Body of pancreas (tissue), 4 donors: ENCODE results near the gene ALOX12. TPM values are rescaled to one million over a fixed set of nuclear protein-coding genes. Genes with fewer than 3 reads are reported as not detected.

Experiments
- ATAC-seq: fragments of 150-250 bp; one replicate; pipeline ENCODE4 v1.9.1; 2016
- DNase-seq, 4 donors: peaks; one replicate each; pipeline ENCODE4 v3.0.0-alpha.2; 2019
- H3K27ac ChIP-seq, 4 donors: fragments of 200-600 bp; sonication (generic); 1 replicate in 3 of 4; 2 replicates in 1 of 4; pipeline versions ENCODE4 v1.5.1 to v1.6.1; 2016 to 2019; ENCODE audit warnings: mild to moderate bottlenecking in 1 of 4, mixed read lengths in 1 of 4, moderate library complexity in 1 of 4
- H3K27me3 ChIP-seq, 2 donors: fragments of 200-600 bp; sonication (generic); one replicate each; pipeline ENCODE4 v1.6.0; 2016; ENCODE audit warnings: mild to moderate bottlenecking in 1 of 2
- H3K36me3 ChIP-seq, 2 donors: fragments of 200-600 bp; sonication (generic); replicated peaks in 1 of 2; 2 replicates each; pipeline ENCODE4 v1.5.1; 2016; ENCODE audit warnings: low read depth in 2 of 2; ENCODE audit not compliant: insufficient read depth in 1 of 2
- H3K4me1 ChIP-seq: fragments of 200-600 bp; sonication (generic); one replicate; pipeline ENCODE4 v1.6.0; 2016
- H3K4me3 ChIP-seq, 2 donors: fragments of 200-600 bp; sonication (generic); 1 replicate in 1 of 2; 2 replicates in 1 of 2; pipeline ENCODE4 v1.5.1; 2016 to 2019
- H3K9me3 ChIP-seq, 3 donors: fragments of 200-600 bp; sonication (generic); 1 replicate in 2 of 3; 2 replicates in 1 of 3; pipeline ENCODE4 v1.5.1; 2016
- POLR2A ChIP-seq, 3 donors: fragments of 450-650 bp; IDR thresholded peaks; one replicate each; pipeline ENCODE4 v1.6.1; 2016; ENCODE audit warnings: antibody characterized with exemption in 3 of 3, mild to moderate bottlenecking in 2 of 3
- WGBS, 2 donors: methylation state at CpG; one replicate each; pipeline ENCODE4 v1.1.5; 2017; 5-methylcytosine and 5-hydroxymethylcytosine counted together
- intact Hi-C: fragments of 100-400 bp; cut with DNase I; formaldehyde crosslinking; loops from one replicate; pipeline ENCODE4 v1.15.1; 2023
- total RNA-seq, 2 donors: library from RNA; depleted of rRNA; stranded (reverse); fragments of >200 nt; gene quantifications; one replicate each; pipeline ENCODE4 v1.1.0, GENCODE V29; 2016
- TF ChIP-seq, protein P1 (sequence below), 7 experiments: fragments of 450-650 bp in 4 of 7; fragments of 200-600 bp in 3 of 7; sonication (generic) in 3 of 7; IDR thresholded peaks; one replicate each; pipeline ENCODE4 v1.5.1; 2016 to 2019; ENCODE audit warnings: antibody characterized with exemption in 7 of 7

Gene ALOX12
- total RNA-seq, 2 donors from 2014 or later, result not detected

DNA sequence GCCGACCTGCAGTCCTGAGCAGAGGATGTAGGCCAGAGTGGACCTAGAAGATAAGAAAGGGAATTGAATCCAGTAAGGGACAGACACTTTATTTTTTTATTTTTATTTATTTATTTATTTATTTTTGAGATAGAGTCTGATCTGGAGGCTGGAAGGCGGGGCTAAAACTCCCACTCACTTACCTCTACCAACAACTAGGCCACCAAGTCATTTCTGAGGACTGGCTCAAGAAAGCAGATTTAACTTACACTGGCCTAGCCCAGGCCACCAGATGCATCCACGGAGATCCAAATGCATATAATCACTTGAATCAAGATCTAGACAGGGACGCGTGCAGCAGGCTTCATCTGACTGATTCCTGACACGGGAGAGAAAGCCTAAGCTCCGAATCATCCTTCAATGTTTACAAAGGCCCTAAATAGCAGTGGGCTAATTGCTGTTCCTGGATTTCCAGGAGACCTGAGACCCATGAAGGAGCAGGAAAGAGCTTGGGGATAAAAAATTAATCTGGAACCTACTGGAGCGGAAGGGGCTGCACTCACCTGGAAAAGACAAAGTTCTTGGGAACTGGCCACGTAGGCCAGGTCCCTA is 1.1 kb upstream of the ALOX12 start:
- Histone ChIP-seq H3K27me3 (no peaks in the 10 kb centered on the region), H3K36me3 (peaks cover 0 to 8% of the 10 kb centered on the region in 2 donors), H3K9me3 (no peaks in the 10 kb centered on the region), H3K27ac (no peak overlapping the region), H3K4me3 (no peak overlapping the region), H3K4me1 (peaks cover 11% of the 10 kb centered on the region)
- ATAC-seq (no peak), DNase-seq (no peak)
- TF ChIP-seq POLR2A (IDR thresholded peaks at IDR 0.05), result no peak
- TF ChIP-seq, protein P1, sequence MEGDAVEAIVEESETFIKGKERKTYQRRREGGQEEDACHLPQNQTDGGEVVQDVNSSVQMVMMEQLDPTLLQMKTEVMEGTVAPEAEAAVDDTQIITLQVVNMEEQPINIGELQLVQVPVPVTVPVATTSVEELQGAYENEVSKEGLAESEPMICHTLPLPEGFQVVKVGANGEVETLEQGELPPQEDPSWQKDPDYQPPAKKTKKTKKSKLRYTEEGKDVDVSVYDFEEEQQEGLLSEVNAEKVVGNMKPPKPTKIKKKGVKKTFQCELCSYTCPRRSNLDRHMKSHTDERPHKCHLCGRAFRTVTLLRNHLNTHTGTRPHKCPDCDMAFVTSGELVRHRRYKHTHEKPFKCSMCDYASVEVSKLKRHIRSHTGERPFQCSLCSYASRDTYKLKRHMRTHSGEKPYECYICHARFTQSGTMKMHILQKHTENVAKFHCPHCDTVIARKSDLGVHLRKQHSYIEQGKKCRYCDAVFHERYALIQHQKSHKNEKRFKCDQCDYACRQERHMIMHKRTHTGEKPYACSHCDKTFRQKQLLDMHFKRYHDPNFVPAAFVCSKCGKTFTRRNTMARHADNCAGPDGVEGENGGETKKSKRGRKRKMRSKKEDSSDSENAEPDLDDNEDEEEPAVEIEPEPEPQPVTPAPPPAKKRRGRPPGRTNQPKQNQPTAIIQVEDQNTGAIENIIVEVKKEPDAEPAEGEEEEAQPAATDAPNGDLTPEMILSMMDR (IDR thresholded peaks at IDR 0.05), result no peak
- WGBS, 2 donors, result 88% methylated on average over 6 to 9 of the region's 9 CpGs
- intact Hi-C loops, result loop anchor here (10.0 kb wide), 1 partner anchor 320 kb away; no protein-coding TSS in a partner anchor

DNA sequence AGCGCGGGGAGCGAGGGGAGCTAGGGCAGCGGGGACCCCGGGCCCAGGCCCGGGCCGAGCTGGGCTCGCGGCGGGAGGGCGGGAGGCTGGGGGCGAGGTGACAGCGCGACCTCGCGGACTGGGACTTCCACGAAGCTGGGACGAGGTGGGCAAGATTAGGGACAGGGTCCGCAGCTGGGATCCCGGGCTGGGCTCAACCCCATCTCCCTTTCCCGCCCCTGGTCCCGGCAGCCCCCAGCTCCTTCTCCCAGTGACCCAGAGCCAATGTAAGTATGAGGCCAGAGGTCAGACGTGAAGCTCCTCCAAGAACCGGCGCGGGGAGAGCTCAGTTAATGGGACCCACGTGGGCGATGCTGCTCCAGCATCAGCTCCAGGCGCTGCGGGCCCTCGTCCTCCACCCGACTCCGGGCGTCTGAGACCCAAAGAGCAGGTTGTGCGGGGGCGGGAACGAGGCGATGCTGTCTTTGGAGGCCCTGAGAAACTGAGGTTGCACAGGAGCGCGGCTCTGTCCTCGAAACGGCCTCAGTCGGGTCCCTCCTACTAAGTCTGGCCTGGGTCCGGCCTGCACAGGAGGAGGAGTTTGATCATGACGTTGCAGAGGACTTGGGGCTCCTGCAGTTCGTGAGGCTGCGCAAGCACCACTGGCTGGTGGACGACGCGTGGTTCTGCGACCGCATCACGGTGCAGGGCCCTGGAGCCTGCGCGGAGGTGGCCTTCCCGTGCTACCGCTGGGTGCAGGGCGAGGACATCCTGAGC is 585 bp downstream of the ALOX12 start:
- intact Hi-C loops, result loop anchor here (10.0 kb wide), 1 partner anchor 322 kb away; no protein-coding TSS in a partner anchor
- Histone ChIP-seq H3K9me3 (no peaks in the 10 kb centered on the region), H3K27ac (no peak overlapping the region), H3K27me3 (no peaks in the 10 kb centered on the region), H3K4me1 (peaks cover 11% of the 10 kb centered on the region), H3K36me3 (peaks cover 0 to 10% of the 10 kb centered on the region in 2 donors), H3K4me3 (no peak overlapping the region)
- no peak for ATAC-seq
- DNase-seq, result no peak
- WGBS, 2 donors, result 54 to 79% methylated on average over 28 to 56 of the region's 58 CpGs
- no peak for TF ChIP-seq POLR2A (IDR thresholded peaks at IDR 0.05)
- TF ChIP-seq, protein P1 (IDR thresholded peaks at IDR 0.05), result no peak

GRCh38 chr17:6997171-6997570 is 1.3 kb downstream of the ALOX12 start:
- Histone ChIP-seq H3K36me3 (peaks cover 4 to 13% of the 10 kb centered on the region in 2 donors), H3K4me3 (no peak overlapping the region), H3K9me3 (no peaks in the 10 kb centered on the region), H3K27me3 (no peaks in the 10 kb centered on the region), H3K27ac (no peak overlapping the region), H3K4me1 (peaks cover 11% of the 10 kb centered on the region)
- DNase-seq (no peak), ATAC-seq (no peak)
- 80 to 92% methylated on average over 8 of the region's 8 CpGs for WGBS, 2 donors
- no peak for TF ChIP-seq POLR2A (IDR thresholded peaks at IDR 0.05)
- TF ChIP-seq, protein P1 (IDR thresholded peaks at IDR 0.05), result no peak
- intact Hi-C loops, result loop anchor here (10.0 kb wide), 1 partner anchor 322 kb away; no protein-coding TSS in a partner anchor

- intact Hi-C loops, result loop anchor here (10.0 kb wide), 1 partner anchor 324 kb away; no protein-coding TSS in a partner anchor
- H3K36me3 ChIP-seq, result peaks cover 6 to 17% of the 10 kb centered on the region in 2 donors
- no peak for DNase-seq
- no peaks in the 10 kb centered on the region for H3K27me3 ChIP-seq
- H3K4me3 ChIP-seq, result no peak overlapping the region
- H3K9me3 ChIP-seq, result no peaks in the 10 kb centered on the region
- no peak overlapping the region for H3K27ac ChIP-seq
- ATAC-seq, result no peak
- TF ChIP-seq POLR2A (IDR thresholded peaks at IDR 0.05), result no peak
- 83 to 88% methylated on average over 10 to 11 of the region's 11 CpGs for WGBS, 2 donors
- peaks cover 11% of the 10 kb centered on the region for H3K4me1 ChIP-seq
Observed at GRCh38 chr17:6998855-6999508, 3.1 kb downstream of the ALOX12 start.
